GM19193 (cell line): Measurements from ENCODE around the gene ACER2.

ENCODE experiments used
- POLR2A ChIP-seq: IDR thresholded peaks from 4 replicates; pipeline ENCODE4 v1.6.1; 2011; ENCODE audit not compliant: insufficient read depth, insufficient read length; ENCODE audit errors: extremely low read depth

ACER2 gene

DNA sequence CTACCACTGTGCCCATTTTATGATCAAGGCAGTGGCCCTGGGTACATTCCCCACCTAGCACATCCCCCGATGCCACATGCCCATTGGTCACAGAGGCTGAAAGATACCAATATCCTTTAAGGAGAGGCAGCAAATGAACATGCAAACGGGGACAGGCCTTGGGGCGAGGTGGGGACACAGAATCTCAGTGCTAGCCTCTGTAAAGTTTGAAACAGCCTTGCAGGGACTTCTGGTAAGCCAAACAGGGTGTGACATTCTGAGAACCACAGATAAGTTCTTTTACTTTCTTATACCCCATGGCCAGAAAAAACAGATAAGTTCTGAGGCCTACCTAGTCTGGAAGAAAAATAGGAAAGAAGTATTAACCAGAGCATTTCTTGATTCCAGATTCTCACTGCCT is 60.5 kb downstream of the ACER2 start:
- no peak for TF ChIP-seq POLR2A

DNA sequence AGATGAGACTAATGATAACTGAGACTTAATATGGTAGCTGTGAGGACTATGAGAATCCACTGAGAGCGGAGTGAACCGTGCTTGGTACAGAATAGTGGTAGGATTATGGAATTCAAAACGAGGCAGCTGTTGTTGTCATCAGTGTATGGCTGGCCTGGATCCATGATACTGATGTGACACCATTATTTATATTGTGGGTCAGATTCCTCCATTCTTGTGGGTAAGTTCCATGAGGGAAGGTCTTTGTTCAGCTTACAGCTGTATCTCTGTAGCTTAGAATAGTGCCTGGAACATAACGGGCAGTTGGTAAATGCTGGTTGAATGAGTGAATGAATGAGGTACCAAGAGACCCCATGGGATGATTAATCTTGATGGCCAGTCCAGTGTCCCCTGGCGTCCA is 61.8 kb downstream of the ACER2 start:
- TF ChIP-seq POLR2A: no peak

GRCh38 chr9:19470981-19471650 is 62.3 kb downstream of the ACER2 start:
- TF ChIP-seq POLR2A: no peak

DNA sequence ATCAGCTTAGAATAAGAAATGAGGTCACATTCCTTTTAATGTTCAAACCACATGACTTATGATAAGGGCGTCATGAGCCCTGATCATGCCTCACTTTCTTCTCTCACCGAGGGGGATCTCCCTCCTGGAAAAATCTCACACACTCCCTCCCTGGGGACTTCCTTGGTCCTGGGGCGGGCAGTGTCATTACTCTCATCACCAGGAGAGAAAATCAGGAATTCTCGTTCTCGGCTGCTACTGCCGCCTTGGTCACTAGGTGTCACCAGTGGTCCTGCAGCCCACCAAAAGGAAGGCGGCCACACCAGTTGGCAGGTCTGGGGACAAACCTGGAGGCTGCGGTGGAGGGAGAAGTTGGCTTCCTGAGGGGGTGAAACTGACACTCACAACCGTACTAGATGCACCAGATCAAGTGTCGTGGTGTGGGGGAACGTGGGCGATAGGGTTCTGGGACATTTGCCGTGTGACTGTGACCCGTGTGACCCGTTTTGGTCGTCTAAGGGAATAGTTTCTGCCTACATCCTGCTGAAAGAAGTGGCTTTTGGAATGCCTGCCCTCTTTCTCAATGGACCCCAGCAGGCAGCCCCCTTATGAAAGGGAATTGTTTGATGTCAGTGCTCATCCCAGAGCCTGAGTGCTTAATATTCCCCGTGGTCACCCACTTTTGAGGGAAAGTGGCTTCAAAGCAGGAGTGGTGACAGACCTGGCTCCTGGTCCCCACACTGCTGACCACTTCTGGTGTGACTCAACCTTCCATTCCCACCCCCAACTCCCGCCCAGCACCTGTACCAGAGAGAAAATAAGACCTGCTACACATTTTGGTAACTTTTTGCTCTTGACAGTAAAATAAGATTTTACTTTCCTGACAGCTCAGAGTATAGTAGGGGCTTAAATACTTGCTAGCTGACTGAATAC is 63.2 kb downstream of the ACER2 start:
- TF ChIP-seq POLR2A: no peak

GRCh38 chr9:19473605-19474004 is 64.8 kb downstream of the ACER2 start:
- TF ChIP-seq POLR2A: no peak

GRCh38 chr9:19479874-19480273 is 71.1 kb downstream of the ACER2 start:
- TF ChIP-seq POLR2A: no peak

GRCh38 chr9:19480345-19480744 is 71.5 kb downstream of the ACER2 start:
- no peak for TF ChIP-seq POLR2A

DNA sequence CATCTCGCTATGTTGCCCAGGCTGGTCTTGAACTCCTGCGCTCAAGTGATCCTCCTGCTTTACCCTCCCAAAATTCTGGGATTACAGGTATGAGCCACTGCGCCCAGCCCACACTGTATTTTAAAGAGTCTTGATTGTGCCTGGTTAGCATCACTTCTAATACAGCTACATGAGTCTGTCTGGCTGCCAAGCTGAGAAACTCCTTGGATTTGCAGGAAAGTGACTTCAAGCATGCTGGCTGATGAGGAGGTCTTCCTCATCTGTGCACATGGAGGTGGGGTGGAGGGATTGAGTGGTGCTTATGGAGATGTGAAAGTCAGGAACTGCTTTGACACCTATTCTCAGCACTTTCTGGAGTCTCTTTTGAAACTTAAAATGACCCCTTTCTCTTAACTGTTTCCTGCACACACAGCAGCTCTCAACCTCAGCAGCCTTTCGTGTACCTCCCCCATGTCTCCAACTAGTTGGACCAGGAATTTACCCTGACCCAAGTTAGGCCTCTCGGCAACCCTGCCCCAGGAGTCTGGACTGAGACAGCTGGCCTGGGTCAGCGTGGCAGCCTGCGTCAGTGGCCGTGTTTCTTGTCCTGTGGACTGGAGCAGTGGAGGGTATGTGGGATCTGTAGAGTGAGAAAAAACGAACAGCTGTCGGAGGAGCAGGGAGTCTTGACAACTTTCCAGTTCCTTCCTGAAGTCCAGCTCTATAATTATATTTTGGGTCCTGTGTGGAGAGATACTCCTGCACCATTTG is 72.5 kb downstream of the ACER2 start:
- TF ChIP-seq POLR2A: no peak

DNA sequence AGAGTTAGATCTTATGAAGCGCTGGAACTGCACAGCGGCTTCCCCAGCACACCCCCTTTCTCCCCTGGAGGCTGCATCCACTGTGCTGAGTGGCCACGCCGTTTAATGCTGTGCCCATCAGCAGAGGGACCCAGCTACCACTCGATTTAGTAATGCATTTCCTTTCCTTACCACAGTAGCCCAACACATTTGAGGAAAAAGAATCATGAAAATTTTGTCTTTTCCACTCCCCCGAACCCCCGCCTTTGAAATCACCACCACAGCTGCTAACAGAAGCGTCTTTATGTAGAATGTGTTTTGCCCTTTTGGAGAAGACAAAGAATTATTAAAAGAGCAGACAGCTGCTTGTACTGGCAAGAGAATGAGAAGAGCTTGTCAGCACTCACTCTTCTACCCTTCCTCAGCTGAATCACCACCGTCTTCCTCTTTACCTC is 73.2 kb downstream of the ACER2 start:
- no peak for TF ChIP-seq POLR2A

DNA sequence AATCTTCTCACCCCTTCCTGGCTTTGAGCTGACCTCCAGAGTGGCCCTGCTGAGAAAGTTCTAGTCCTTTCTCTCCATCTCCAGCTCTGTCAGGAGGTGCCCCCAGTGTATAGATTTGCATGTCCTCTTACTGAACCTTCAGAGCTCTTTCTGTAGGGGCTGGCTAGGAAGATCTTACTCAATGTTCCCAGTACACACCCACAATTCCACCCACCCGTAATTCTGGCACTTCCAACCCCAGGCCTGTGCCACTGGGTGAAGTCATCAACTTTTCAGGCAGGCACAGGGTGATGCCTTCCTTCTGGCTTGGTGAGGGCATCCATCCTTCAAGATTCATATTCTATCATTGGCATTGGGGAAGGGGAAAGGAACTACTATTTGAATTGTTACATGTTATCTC is 75.9 kb downstream of the ACER2 start:
- no peak for TF ChIP-seq POLR2A

DNA sequence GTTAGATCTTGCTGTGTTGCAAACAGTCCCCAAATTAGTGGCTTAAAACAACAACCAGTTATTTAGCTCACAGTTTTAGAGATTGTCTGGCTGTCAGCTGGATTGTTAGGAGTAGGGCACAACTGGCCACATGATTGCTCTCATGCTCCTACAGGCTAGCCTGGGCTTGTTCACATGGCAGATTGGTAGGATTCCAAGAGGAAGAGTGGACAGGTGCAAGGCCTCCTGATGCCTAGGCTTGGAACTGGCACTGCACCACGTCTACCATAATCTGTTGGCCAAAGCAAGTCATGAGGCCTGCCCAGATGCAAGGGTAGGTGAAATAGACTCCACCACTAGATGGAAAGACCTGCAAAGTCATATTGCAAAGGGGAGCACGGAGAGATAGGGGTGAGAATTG is 76.4 kb downstream of the ACER2 start:
- TF ChIP-seq POLR2A: no peak

GRCh38 chr9:19486803-19487202 is 78.0 kb downstream of the ACER2 start:
- TF ChIP-seq POLR2A: no peak

DNA sequence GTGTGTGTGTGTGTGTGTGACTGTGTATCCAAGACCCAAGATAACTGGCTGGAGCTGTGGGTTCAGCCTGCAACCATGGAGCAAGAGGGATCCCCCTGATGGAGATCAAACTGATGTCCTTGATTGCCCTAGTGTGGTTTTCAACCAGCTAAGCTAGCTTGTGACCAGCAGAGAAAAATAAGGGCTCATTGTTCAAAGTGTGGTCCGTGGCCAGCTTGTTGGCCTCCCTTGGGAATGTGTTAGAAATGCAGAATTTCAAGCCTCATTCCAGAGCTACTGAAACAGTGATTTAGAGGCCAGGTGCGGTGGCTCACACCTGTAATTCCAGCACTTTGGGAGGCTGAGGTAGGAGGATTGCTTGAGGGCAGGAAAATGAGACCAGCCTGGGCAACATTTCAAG is 79.9 kb downstream of the ACER2 start:
- TF ChIP-seq POLR2A: no peak

DNA sequence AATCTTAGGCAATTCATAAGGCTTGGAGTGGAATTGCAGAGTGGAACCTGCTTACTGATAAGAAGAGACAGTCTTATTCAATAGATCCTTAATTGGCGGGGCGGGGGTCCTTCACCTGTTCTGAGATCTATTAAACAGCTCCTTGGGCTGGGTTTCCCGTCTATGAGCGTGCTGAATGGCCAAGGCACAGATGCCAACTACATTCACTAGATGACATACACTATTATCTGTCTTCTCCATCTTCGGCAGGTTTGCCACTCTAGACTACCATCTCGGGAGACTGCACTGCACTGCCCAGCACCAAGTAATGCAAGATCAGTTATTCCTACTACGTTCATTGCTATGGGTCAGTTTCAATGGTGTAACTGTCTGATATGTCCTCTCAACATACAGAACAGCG is 81.5 kb downstream of the ACER2 start:
- no peak for TF ChIP-seq POLR2A

DNA sequence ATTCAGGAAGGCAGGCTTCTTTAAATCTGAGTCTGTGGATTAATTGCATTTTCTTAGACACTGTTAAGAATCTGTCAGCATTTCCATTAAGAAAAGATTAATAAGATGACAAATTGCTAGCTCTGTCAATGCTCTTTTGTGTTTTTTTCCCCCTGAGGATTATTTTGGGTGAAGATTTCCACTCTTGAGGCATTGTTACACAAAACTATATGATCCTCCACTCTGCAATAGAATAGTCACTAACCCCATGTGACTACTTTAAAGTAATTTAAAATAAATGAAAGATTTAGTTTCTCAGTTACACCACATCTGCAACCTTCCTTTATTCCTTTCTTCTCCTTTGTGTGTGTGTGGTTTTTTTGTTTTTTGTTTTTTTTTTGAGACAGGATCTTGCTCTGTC is 82.0 kb downstream of the ACER2 start:
- TF ChIP-seq POLR2A: no peak
